ENCODE results near the gene CHPF. TPM values are rescaled to one million over a fixed set of nuclear protein-coding genes. Genes with fewer than 3 reads are reported as not detected.

The CHPF gene
- total RNA-seq, 1 donor from 2014 or later = 21.1 TPM

- intact Hi-C loops (cut with micrococcal nuclease) = loop anchor here (1.0 to 5.0 kb wide), 24 partner anchors 11 to 1282 kb away; partner anchors contain the start of genes AAMP, ABCB6, BCS1L and CHPF
Observed at GRCh38 chr2:219498280-219499057, 45.1 kb downstream of the CHPF start, which contains the start of gene GMPPA. Gene GMPPA, plus strand, starts transcription at chr2:219498891. Its CDS starts 1,085 bp downstream, at chr2:219499976.

DNA sequence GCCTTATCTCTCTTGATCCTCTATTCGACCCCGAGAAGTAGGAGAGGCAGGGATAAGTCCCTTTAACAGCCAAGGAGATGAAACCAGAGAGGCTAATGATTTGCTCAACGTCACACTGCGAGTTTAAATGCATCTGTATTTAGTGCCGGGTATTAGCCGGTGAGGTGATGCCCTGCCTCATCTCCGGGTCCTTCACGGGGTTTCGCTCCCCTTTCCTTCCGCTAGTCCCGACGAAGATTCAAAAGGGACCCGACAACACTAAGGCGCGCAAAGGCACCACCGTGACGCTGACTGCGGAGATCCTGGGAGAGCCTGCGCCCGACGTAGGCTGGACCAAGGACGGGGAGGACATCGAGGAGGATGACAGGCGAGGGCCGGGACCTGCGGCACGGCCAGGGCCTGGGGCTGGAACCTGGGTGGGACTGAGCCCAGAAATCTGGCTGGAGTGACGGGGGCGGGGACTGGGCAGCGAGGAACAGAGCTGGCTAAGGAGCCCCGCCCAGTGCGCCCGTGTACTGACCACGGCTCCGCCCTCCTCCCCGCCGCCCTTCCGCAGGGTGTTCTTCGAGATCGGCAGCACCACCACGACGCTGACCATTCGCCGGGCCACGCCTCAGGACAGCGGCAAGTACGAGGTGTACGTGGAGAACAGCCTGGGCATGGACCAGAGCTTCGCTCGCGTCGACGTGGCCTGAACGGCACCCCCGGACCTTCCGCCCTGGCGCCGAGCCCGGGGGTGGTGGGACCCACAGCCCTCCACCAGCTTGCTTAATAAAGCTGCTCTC is 45.9 kb downstream of the CHPF start:
- intact Hi-C loops (cut with micrococcal nuclease) = loop anchor here (1.0 to 5.0 kb wide), 24 partner anchors 12 to 1281 kb away; partner anchors contain the start of genes AAMP, ABCB6, BCS1L and CHPF

- intact Hi-C loops (cut with micrococcal nuclease) = loop anchor here (5.0 kb wide), 3 partner anchors 190 to 825 kb away; partner anchors contain the start of genes RNF25 and STK36
Observed at GRCh38 chr2:219496825-219497494, 46.6 kb downstream of the CHPF start.

GRCh38 chr2:219496247-219496824 is 47.3 kb downstream of the CHPF start:
- intact Hi-C loops (cut with micrococcal nuclease) = loop anchor here (5.0 kb wide), 3 partner anchors 191 to 824 kb away; partner anchors contain the start of genes RNF25 and STK36

- intact Hi-C loops (cut with micrococcal nuclease) = loop anchor here (1.0 to 5.0 kb wide), 4 partner anchors 35 to 823 kb away; partner anchors contain the start of genes RNF25 and STK36
Observed at GRCh38 chr2:219495531-219496122, 48.0 kb downstream of the CHPF start.

DNA sequence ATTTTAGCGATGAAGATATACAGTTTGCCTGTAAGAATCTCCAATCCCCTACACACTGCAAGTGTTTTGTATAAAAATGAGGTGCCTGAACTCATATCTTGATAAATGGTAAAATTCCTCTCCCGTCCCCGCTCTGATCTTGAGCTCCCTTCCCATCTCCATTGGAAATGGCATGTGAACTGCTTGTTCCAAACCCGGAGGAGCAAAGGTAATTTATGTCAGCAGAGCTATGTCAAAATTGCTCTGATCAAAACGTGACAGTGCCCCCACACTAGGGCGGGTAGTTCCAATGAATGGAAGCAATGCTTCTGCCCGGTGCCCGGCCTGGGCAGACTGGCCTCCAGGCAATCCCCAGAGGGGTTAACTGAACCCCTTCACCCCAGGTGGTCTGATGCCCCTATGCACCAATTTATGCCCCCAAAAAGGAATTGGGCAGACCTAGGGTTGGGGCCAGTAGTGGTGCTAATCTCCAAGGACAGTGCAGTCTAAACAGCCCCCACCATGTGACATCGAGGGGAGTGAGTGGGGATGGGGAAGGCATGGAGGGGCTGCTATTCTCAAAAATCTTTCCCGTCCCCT is 48.6 kb downstream of the CHPF start:
- intact Hi-C loops (cut with micrococcal nuclease) = loop anchor here (1.0 to 5.0 kb wide), 4 partner anchors 35 to 823 kb away; partner anchors contain the start of genes RNF25 and STK36

DNA sequence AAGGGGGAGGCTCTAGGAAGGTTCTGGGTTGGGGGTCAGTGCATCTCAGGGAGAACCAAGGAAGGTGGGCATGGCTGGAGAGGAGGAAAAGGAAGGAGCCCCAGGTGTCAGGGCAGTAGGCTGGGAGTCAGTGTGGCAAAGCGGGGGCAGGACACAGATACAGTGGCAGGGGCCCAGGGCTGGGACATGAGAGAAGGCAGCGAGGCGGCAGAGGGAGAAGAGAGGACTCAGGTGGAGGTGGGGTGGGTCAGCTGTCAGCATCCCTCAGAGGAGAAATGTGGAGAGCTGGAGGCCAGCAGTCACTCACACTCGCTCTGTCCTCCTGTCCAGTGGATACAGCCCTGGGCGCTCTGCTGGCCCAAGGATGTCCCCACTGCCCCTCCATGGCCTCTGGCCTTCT is 50.5 kb downstream of the CHPF start:
- intact Hi-C loops (cut with micrococcal nuclease) = no loop called here

- intact Hi-C loops (cut with micrococcal nuclease) = no loop called here
Observed at GRCh38 chr2:219492575-219492974, 51.0 kb downstream of the CHPF start.

GRCh38 chr2:219491278-219491963 is 52.2 kb downstream of the CHPF start:
- intact Hi-C loops (cut with micrococcal nuclease) = no loop called here

DNA sequence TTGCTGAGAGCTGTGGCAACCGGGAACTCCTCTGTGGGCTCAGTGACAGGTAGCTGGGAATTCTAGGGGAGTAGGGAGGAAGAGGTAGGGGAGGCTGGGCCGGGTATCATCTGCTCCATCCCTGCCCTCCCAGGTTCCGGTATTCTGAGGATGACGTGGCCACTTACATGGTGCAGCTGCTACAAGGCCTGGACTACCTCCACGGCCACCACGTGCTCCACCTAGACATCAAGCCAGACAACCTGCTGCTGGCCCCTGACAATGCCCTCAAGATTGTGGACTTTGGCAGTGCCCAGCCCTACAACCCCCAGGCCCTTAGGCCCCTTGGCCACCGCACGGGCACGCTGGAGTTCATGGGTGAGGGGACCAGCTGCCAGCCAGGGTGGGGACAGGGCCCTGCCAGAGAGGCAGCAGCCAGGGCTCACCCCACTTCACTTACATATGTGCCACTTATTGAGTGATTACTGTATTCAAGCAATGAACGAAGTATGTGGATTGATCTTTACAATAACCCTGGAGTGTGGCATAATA is 52.9 kb downstream of the CHPF start:
- intact Hi-C loops (cut with micrococcal nuclease) = no loop called here

DNA sequence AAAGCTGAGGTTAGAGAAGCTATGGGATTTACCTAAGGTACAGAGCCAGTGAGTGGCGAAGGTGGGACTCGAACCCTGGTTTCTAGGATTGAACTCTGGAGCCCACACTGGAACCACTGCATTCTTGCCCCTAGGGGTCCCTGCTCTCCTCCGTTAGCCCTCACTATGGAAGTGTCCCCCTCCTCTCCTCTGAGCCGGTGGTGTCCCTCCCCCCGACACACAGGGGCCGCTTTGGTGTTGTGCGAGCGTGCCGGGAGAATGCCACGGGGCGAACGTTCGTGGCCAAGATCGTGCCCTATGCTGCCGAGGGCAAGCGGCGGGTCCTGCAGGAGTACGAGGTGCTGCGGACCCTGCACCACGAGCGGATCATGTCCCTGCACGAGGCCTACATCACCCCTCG is 53.4 kb downstream of the CHPF start:
- intact Hi-C loops (cut with micrococcal nuclease) = no loop called here

DNA sequence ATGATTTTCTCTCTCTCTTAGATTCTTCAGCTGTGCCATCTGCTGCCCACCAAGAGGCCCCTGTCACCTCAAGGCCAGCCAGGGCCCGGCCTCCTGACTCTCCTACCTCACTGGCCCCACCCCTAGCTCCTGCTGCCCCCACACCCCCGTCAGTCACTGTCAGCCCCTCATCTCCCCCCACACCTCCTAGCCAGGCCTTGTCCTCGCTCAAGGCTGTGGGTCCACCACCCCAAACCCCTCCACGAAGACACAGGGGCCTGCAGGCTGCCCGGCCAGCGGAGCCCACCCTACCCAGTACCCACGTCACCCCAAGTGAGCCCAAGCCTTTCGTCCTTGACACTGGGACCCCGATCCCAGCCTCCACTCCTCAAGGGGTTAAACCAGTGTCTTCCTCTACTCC is 54.3 kb downstream of the CHPF start:
- intact Hi-C loops (cut with micrococcal nuclease) = no loop called here

Other genes with a start within 250 kb of the CHPF start
- not detected in 2 replicates for gene PTPRN, start 234.4 kb downstream of the CHPF start, total RNA-seq
- not detected in 2 replicates for gene RESP18, start 211.1 kb downstream of the CHPF start, total RNA-seq
- 78.3 and 81.0 TPM in 2 replicates for gene DNPEP, start 155.9 kb downstream of the CHPF start, total RNA-seq
- not detected in 2 replicates for gene DES, start 125.4 kb downstream of the CHPF start, total RNA-seq
- gene SPEG, start 109.0 kb downstream of the CHPF start, total RNA-seq = 0.05 and 0.39 TPM in 2 replicates
- gene GMPPA, start 44.9 kb downstream of the CHPF start, total RNA-seq = 54.0 and 55.0 TPM in 2 replicates
- not detected in 2 replicates for gene ASIC4, start 29.3 kb downstream of the CHPF start, total RNA-seq
- gene TMEM198, start 219 bp upstream of the CHPF start, total RNA-seq = 1.0 and 1.3 TPM in 2 replicates
- 0.12 and 0.25 TPM in 2 replicates for gene OBSL1, start 27.7 kb upstream of the CHPF start, total RNA-seq
- gene INHA, start 28.5 kb upstream of the CHPF start, total RNA-seq = not detected in 2 replicates
- 35.8 and 38.7 TPM in 2 replicates for gene STK11IP, start 54.0 kb upstream of the CHPF start, total RNA-seq
- gene SLC4A3, start 83.8 kb upstream of the CHPF start, total RNA-seq = not detected in 2 replicates

Data from T-helper 1 cell treated with Interleukin-12 subunit alpha and Interleukin-12 subunit beta and Interleukin-4 antibody, amounts not matched to agents 30 ng/mL and 1 ng/mL, for 36 hours (primary cell).